Neural cell (in vitro differentiated cells): ENCODE measurements around the gene CIB4. TPM values are rescaled to one million over a fixed set of nuclear protein-coding genes. Genes with fewer than 3 reads are reported as not detected.

Experiments
- H2AFZ ChIP-seq: fragments of 200-600, 300-800 bp; sonication (generic), shearing (Covaris generic); 2 replicates; pipeline ENCODE4 v1.6.0; 2014; ENCODE audit warnings: low read depth, mild to moderate bottlenecking, antibody characterized with exemption, low read length, moderate library complexity
- H3F3A ChIP-seq: fragments of 200-600 bp; shearing (Covaris generic); 2 replicates; pipeline ENCODE4 v1.6.1; 2016; ENCODE audit warnings: mild to moderate bottlenecking, moderate library complexity, mixed read lengths, antibody characterized with exemption, low read length; ENCODE audit not compliant: insufficient read depth, poor library complexity, severe bottlenecking
- H3K27ac ChIP-seq: fragments of 200-600, 300-800 bp; sonication (generic), shearing (Covaris generic); 2 replicates; pipeline ENCODE4 v1.5.1; 2014; ENCODE audit warnings: mild to moderate bottlenecking, low read length, moderate library complexity
- H3K27me3 ChIP-seq: fragments of 300-800, 200-600 bp; sonication (generic), shearing (Covaris generic); 2 replicates; pipeline ENCODE4 v1.6.0; 2014; ENCODE audit warnings: mild to moderate bottlenecking, low read depth, low read length, moderate library complexity; ENCODE audit not compliant: insufficient read depth
- H3K36me3 ChIP-seq: fragments of 300-800, 200-600 bp; sonication (generic), shearing (Covaris generic); 2 replicates; pipeline ENCODE4 v1.5.1; 2014; ENCODE audit warnings: mild to moderate bottlenecking, antibody characterized with exemption, low read length, moderate library complexity; ENCODE audit not compliant: insufficient read depth
- H3K4me2 ChIP-seq: fragments of 300-800, 200-600 bp; sonication (generic), shearing (Covaris generic); 2 replicates; pipeline ENCODE4 v1.6.0; 2014; ENCODE audit warnings: mild to moderate bottlenecking, low read length
- H3K4me3 ChIP-seq: fragments of 300-800, 200-600 bp; sonication (generic), shearing (Covaris generic); 2 replicates; pipeline ENCODE4 v1.5.1; 2014; ENCODE audit warnings: mild to moderate bottlenecking, low read length, moderate library complexity
- H3K79me2 ChIP-seq: fragments of 200-600 bp; shearing (Covaris generic); replicated peaks from 2 replicates; pipeline ENCODE4 v1.6.0; 2014; ENCODE audit warnings: mild to moderate bottlenecking, low read length, moderate library complexity; ENCODE audit not compliant: insufficient read depth
- H3K9ac ChIP-seq: fragments of 300-800, 200-600 bp; sonication (generic), shearing (Covaris generic); 2 replicates; pipeline ENCODE4 v1.6.1; 2016; ENCODE audit warnings: mild to moderate bottlenecking, low read length, mixed read lengths
- H3K9me2 ChIP-seq: fragments of 200-600 bp; shearing (Covaris generic); 2 replicates; pipeline ENCODE4 v1.6.1; 2016; ENCODE audit warnings: mild to moderate bottlenecking, low read length, mixed read lengths; ENCODE audit not compliant: insufficient read depth
- H3K9me3 ChIP-seq: fragments of 200-600, 300-800 bp; sonication (generic), shearing (Covaris generic); 2 replicates; pipeline ENCODE4 v1.6.1; 2016; ENCODE audit warnings: mild to moderate bottlenecking, mixed run types, low read length, moderate library complexity, mixed read lengths
- H4K20me1 ChIP-seq: fragments of 200-600 bp; shearing (Covaris generic); 2 replicates; pipeline ENCODE4 v1.6.1; 2016; ENCODE audit warnings: mild to moderate bottlenecking, mixed run types; ENCODE audit not compliant: insufficient read depth
- CTCF ChIP-seq: fragments of 450-650 bp; IDR thresholded peaks from 2 replicates; pipeline ENCODE4 v1.5.1; 2014; ENCODE audit warnings: antibody characterized with exemption, mild to moderate bottlenecking, moderate library complexity; ENCODE audit not compliant: poor library complexity, severe bottlenecking
- EP300 ChIP-seq: fragments of 450-650 bp; conservative IDR thresholded peaks from 2 replicates; pipeline ENCODE4 v1.6.1; 2014; ENCODE audit warnings: antibody characterized with exemption, mild to moderate bottlenecking, moderate library complexity; ENCODE audit not compliant: poor library complexity, severe bottlenecking
- EZH2 ChIP-seq: fragments of 200-600, 300-800 bp; shearing (Covaris generic), sonication (generic); IDR thresholded peaks from 2 replicates; pipeline ENCODE4 v1.6.1; 2014; ENCODE audit warnings: antibody characterized with exemption, low read length, borderline replicate concordance, mild to moderate bottlenecking; ENCODE audit not compliant: insufficient read depth, poor library complexity, severe bottlenecking
- MXI1 ChIP-seq: fragments of 450-650 bp; conservative IDR thresholded peaks from 2 replicates; pipeline ENCODE4 v1.6.1; 2014; ENCODE audit warnings: antibody characterized with exemption, mild to moderate bottlenecking; ENCODE audit not compliant: poor library complexity, severe bottlenecking
- POLR2AphosphoS5 ChIP-seq: IDR thresholded peaks from 2 replicates; pipeline ENCODE4 v1.6.1; 2012
- RAD21 ChIP-seq: fragments of 450-650 bp; conservative IDR thresholded peaks from 2 replicates; pipeline ENCODE4 v1.6.1; 2014; ENCODE audit warnings: antibody characterized with exemption, mild to moderate bottlenecking, moderate library complexity
- REST ChIP-seq: IDR thresholded peaks from 2 replicates; pipeline ENCODE4 v1.6.1; 2012; ENCODE audit warnings: borderline replicate concordance
- SMC3 ChIP-seq: fragments of 450-650 bp; conservative IDR thresholded peaks from 2 replicates; pipeline ENCODE4 v1.6.1; 2014; ENCODE audit warnings: antibody characterized with exemption, mild to moderate bottlenecking, moderate library complexity; ENCODE audit not compliant: poor library complexity
- TAF1 ChIP-seq: IDR thresholded peaks from 2 replicates; pipeline ENCODE4 v1.6.1; 2012; ENCODE audit warnings: low read depth
- polyA plus RNA-seq: library from polyadenylated mRNA; depleted of rRNA; stranded (reverse); fragments of >200 nt; gene quantifications from 2 replicates; pipeline ENCODE4 v1.2.3, GENCODE V29; 2014

The CIB4 gene
- polyA plus RNA-seq, 1 donor from 2014 or later = not detected

- no peak overlapping the region for H3K4me3 ChIP-seq
- H3K36me3 ChIP-seq = no peaks in the 10 kb centered on the region
- H3K27me3 ChIP-seq = no peaks in the 10 kb centered on the region
- no peaks in the 10 kb centered on the region for H3F3A ChIP-seq
- H3K4me2 ChIP-seq = no peak overlapping the region
- H3K9ac ChIP-seq = no peak overlapping the region
- H3K9me2 ChIP-seq = no peaks in the 10 kb centered on the region
- no peak overlapping the region for H3K27ac ChIP-seq
- H3K9me3 ChIP-seq = no peaks in the 10 kb centered on the region
- H3K79me2 ChIP-seq = no peaks in the 10 kb centered on the region
- H2AFZ ChIP-seq = no peak overlapping the region
- TF ChIP-seq POLR2AphosphoS5 (no peak), EP300 (no peak), RAD21 (no peak), REST (no peak), SMC3 (no peak), TAF1 (no peak), EZH2 (no peak), MXI1 (no peak), CTCF (no peak)
- H4K20me1 ChIP-seq = no peaks in the 10 kb centered on the region
Observed at GRCh38 chr2:26560892-26561291, 80.3 kb downstream of the CIB4 start.

GRCh38 chr2:26559556-26559955 is 81.6 kb downstream of the CIB4 start:
- H3K9me2 ChIP-seq = no peaks in the 10 kb centered on the region
- H3K79me2 ChIP-seq = no peaks in the 10 kb centered on the region
- no peak overlapping the region for H3K4me2 ChIP-seq
- H3F3A ChIP-seq = no peaks in the 10 kb centered on the region
- H3K9me3 ChIP-seq = no peaks in the 10 kb centered on the region
- no peak overlapping the region for H3K9ac ChIP-seq
- H3K4me3 ChIP-seq = no peak overlapping the region
- H3K27me3 ChIP-seq = no peaks in the 10 kb centered on the region
- no peaks in the 10 kb centered on the region for H4K20me1 ChIP-seq
- H2AFZ ChIP-seq = no peak overlapping the region
- H3K27ac ChIP-seq = no peak overlapping the region
- no peaks in the 10 kb centered on the region for H3K36me3 ChIP-seq
- TF ChIP-seq EZH2 = no peak
- no peak for TF ChIP-seq SMC3
- TF ChIP-seq MXI1 = no peak
- TF ChIP-seq TAF1 = no peak
- no peak for TF ChIP-seq POLR2AphosphoS5
- no peak for TF ChIP-seq REST
- TF ChIP-seq CTCF = no peak
